ENCODE measurements around the gene CLIC2. TPM values are rescaled to one million over a fixed set of nuclear protein-coding genes. Genes with fewer than 3 reads are reported as not detected.
"Not testable (repeated sequence)": the region's sequence is repeated elsewhere in the genome, so short reads cannot be mapped to it uniquely, and the experiment has no call there.

The CLIC2 gene
- total RNA-seq, 1 experiment from 2014 or later: 0.07 TPM

- H3K4me1 ChIP-seq (ENCODE audit: low read length): no peaks in the 10 kb centered on the region
- no peaks in the 10 kb centered on the region for H3K36me3 ChIP-seq (ENCODE audit: insufficient read depth, low read length)
- H3K4me3 ChIP-seq (ENCODE audit: low read length): no peak overlapping the region
- no peak overlapping the region for H3K27ac ChIP-seq (ENCODE audit: low read length)
- H3K79me2 ChIP-seq (ENCODE audit: low read length): no peaks in the 10 kb centered on the region
- H3K27me3 ChIP-seq (ENCODE audit: low read length): no peaks in the 10 kb centered on the region
- H3K4me2 ChIP-seq (ENCODE audit: low read depth, low read length, poor library complexity, severe bottlenecking): no peak overlapping the region
- H3K9ac ChIP-seq (ENCODE audit: low read length): no peak overlapping the region
- H2AFZ ChIP-seq (ENCODE audit: low read length): no peak overlapping the region
- H4K20me1 ChIP-seq (ENCODE audit: insufficient read depth, low read depth, low read length): no peaks in the 10 kb centered on the region
- H3K9me3 ChIP-seq (ENCODE audit: low read length): peaks cover 6% of the 10 kb centered on the region; the same call in 1 of the 2 replicates
- H3K9me2 ChIP-seq (replicated peaks; ENCODE audit: insufficient read depth, low read length): 0 out of 2 replicates have a peak, but pooled peaks cover 3% of the 10 kb centered on the region
- DNase-seq: no peak
Observed at GRCh38 chrX:155270969-155271368, 63.4 kb downstream of the CLIC2 start.

- not testable (repeated sequence) for DNase-seq
Observed at GRCh38 chrX:155267995-155268394, 66.4 kb downstream of the CLIC2 start.

GRCh38 chrX:155266439-155266838, 68.0 kb downstream of the CLIC2 start:
- Histone ChIP-seq H3K9ac (ENCODE audit: low read length) (no peak overlapping the region), H3K4me3 (ENCODE audit: low read length) (no peak overlapping the region), H3K36me3 (ENCODE audit: insufficient read depth, low read length) (no peaks in the 10 kb centered on the region), H3K27me3 (ENCODE audit: low read length) (no peaks in the 10 kb centered on the region), H3K9me2 (replicated peaks; ENCODE audit: insufficient read depth, low read length) (0 out of 2 replicates have a peak, but pooled peaks cover 3% of the 10 kb centered on the region), H3K79me2 (ENCODE audit: low read length) (peaks cover 7% of the 10 kb centered on the region), H3K9me3 (ENCODE audit: low read length) (peaks cover 6% of the 10 kb centered on the region; the same call in 1 of the 2 replicates), H3K27ac (ENCODE audit: low read length) (no peak overlapping the region), H2AFZ (ENCODE audit: low read length) (no peak overlapping the region), H4K20me1 (ENCODE audit: insufficient read depth, low read depth, low read length) (no peaks in the 10 kb centered on the region), H3K4me2 (ENCODE audit: low read depth, low read length, poor library complexity, severe bottlenecking) (no peak overlapping the region), H3K4me1 (ENCODE audit: low read length) (peaks cover 14% of the 10 kb centered on the region)
- DNase-seq: no peak

More at GRCh38 chrX:155267995-155268394, 66.4 kb downstream of the CLIC2 start:
- H3K9me2 ChIP-seq (replicated peaks; ENCODE audit: insufficient read depth, low read length); H3K79me2 ChIP-seq (ENCODE audit: low read length); H3K27ac ChIP-seq (ENCODE audit: low read length); H3K9me3 ChIP-seq (ENCODE audit: low read length); H3K36me3 ChIP-seq (ENCODE audit: insufficient read depth, low read length); H3K9ac ChIP-seq (ENCODE audit: low read length); H2AFZ ChIP-seq (ENCODE audit: low read length); H4K20me1 ChIP-seq (ENCODE audit: insufficient read depth, low read depth, low read length); H3K4me3 ChIP-seq (ENCODE audit: low read length); H3K4me1 ChIP-seq (ENCODE audit: low read length); H3K4me2 ChIP-seq (ENCODE audit: low read depth, low read length, poor library complexity, severe bottlenecking); H3K27me3 ChIP-seq (ENCODE audit: low read length): not testable (repeated sequence)

GRCh38 chrX:155263854-155264628, 70.4 kb downstream of the CLIC2 start, which contains the start of gene RAB39B:
TSS of gene RAB39B (minus strand) at chrX:155264491. CDS start at chrX:155264288, 203 bp downstream.
- Histone ChIP-seq H3K79me2 (ENCODE audit: low read length) (peaks cover 7% of the 10 kb centered on the region), H3K9me3 (ENCODE audit: low read length) (peaks cover 6% of the 10 kb centered on the region; the same call in 1 of the 2 replicates), H3K4me1 (ENCODE audit: low read length) (peaks cover 14% of the 10 kb centered on the region), H3K27me3 (ENCODE audit: low read length) (no peaks in the 10 kb centered on the region), H3K9ac (ENCODE audit: low read length) (peak within 1 kb of the TSS; percentile 83), H2AFZ (ENCODE audit: low read length) (peak within 1 kb of the TSS; percentile 89; the same call in 1 of the 2 replicates), H3K9me2 (replicated peaks; ENCODE audit: insufficient read depth, low read length) (0 out of 2 replicates have a peak, but pooled peaks cover 3% of the 10 kb centered on the region), H3K36me3 (ENCODE audit: insufficient read depth, low read length) (no peaks in the 10 kb centered on the region), H4K20me1 (ENCODE audit: insufficient read depth, low read depth, low read length) (no peaks in the 10 kb centered on the region), H3K4me3 (ENCODE audit: low read length) (peak within 1 kb of the TSS; percentile 81), H3K4me2 (ENCODE audit: low read depth, low read length, poor library complexity, severe bottlenecking) (peak within 1 kb of the TSS; percentile 65), H3K27ac (ENCODE audit: low read length) (peak within 1 kb of the TSS; percentile 31; the same call in 1 of the 2 replicates)
- peak; percentile 83 for DNase-seq

GRCh38 chrX:155262970-155263754, 71.3 kb downstream of the CLIC2 start:
- Histone ChIP-seq H3K27ac (ENCODE audit: low read length) (no peak overlapping the region), H3K9ac (ENCODE audit: low read length) (peak overlapping the region; percentile 83), H3K79me2 (ENCODE audit: low read length) (peaks cover 7% of the 10 kb centered on the region), H4K20me1 (ENCODE audit: insufficient read depth, low read depth, low read length) (no peaks in the 10 kb centered on the region), H3K9me2 (replicated peaks; ENCODE audit: insufficient read depth, low read length) (0 out of 2 replicates have a peak, but pooled peaks cover 3% of the 10 kb centered on the region), H3K9me3 (ENCODE audit: low read length) (peaks cover 6% of the 10 kb centered on the region; the same call in 1 of the 2 replicates), H3K27me3 (ENCODE audit: low read length) (no peaks in the 10 kb centered on the region), H3K4me2 (ENCODE audit: low read depth, low read length, poor library complexity, severe bottlenecking) (peak overlapping the region; percentile 65), H2AFZ (ENCODE audit: low read length) (no peak overlapping the region), H3K4me1 (ENCODE audit: low read length) (peaks cover 14% of the 10 kb centered on the region), H3K4me3 (ENCODE audit: low read length) (peak overlapping the region; percentile 81), H3K36me3 (ENCODE audit: insufficient read depth, low read length) (no peaks in the 10 kb centered on the region)
- DNase-seq: peak; percentile 49

GRCh38 chrX:155259752-155260151, 74.7 kb downstream of the CLIC2 start:
- no peak overlapping the region for H3K27ac ChIP-seq (ENCODE audit: low read length)
- no peak overlapping the region for H3K9ac ChIP-seq (ENCODE audit: low read length)
- no peak for DNase-seq
- H3K4me3 ChIP-seq (ENCODE audit: low read length): no peak overlapping the region
- peaks cover 7% of the 10 kb centered on the region for H3K79me2 ChIP-seq (ENCODE audit: low read length)
- H3K4me1 ChIP-seq (ENCODE audit: low read length): peaks cover 12% of the 10 kb centered on the region
- H4K20me1 ChIP-seq (ENCODE audit: insufficient read depth, low read depth, low read length): no peaks in the 10 kb centered on the region
- H3K36me3 ChIP-seq (ENCODE audit: insufficient read depth, low read length): no peaks in the 10 kb centered on the region
- no peak overlapping the region for H3K4me2 ChIP-seq (ENCODE audit: low read depth, low read length, poor library complexity, severe bottlenecking)
- H2AFZ ChIP-seq (ENCODE audit: low read length): no peak overlapping the region
- no peaks in the 10 kb centered on the region for H3K9me2 ChIP-seq (replicated peaks; ENCODE audit: insufficient read depth, low read length)
- H3K27me3 ChIP-seq (ENCODE audit: low read length): no peaks in the 10 kb centered on the region
- H3K9me3 ChIP-seq (ENCODE audit: low read length): no peaks in the 10 kb centered on the region

GRCh38 chrX:155251391-155251790, 83.0 kb downstream of the CLIC2 start:
- Histone ChIP-seq H3K9me3 (ENCODE audit: low read length) (no peaks in the 10 kb centered on the region), H3K4me3 (ENCODE audit: low read length) (no peak overlapping the region), H3K4me2 (ENCODE audit: low read depth, low read length, poor library complexity, severe bottlenecking) (no peak overlapping the region), H2AFZ (ENCODE audit: low read length) (no peak overlapping the region), H3K27me3 (ENCODE audit: low read length) (no peaks in the 10 kb centered on the region), H3K4me1 (ENCODE audit: low read length) (no peaks in the 10 kb centered on the region), H3K9me2 (replicated peaks; ENCODE audit: insufficient read depth, low read length) (no peaks in the 10 kb centered on the region), H3K9ac (ENCODE audit: low read length) (no peak overlapping the region), H4K20me1 (ENCODE audit: insufficient read depth, low read depth, low read length) (no peaks in the 10 kb centered on the region), H3K36me3 (ENCODE audit: insufficient read depth, low read length) (no peaks in the 10 kb centered on the region), H3K79me2 (ENCODE audit: low read length) (no peaks in the 10 kb centered on the region), H3K27ac (ENCODE audit: low read length) (no peak overlapping the region)
- no peak for DNase-seq

- H2AFZ ChIP-seq (ENCODE audit: low read length): no peak overlapping the region
- H4K20me1 ChIP-seq (ENCODE audit: insufficient read depth, low read depth, low read length): no peaks in the 10 kb centered on the region
- no peaks in the 10 kb centered on the region for H3K9me2 ChIP-seq (replicated peaks; ENCODE audit: insufficient read depth, low read length)
- H3K36me3 ChIP-seq (ENCODE audit: insufficient read depth, low read length): no peaks in the 10 kb centered on the region
- H3K27ac ChIP-seq (ENCODE audit: low read length): no peak overlapping the region
- no peaks in the 10 kb centered on the region for H3K27me3 ChIP-seq (ENCODE audit: low read length)
- no peaks in the 10 kb centered on the region for H3K79me2 ChIP-seq (ENCODE audit: low read length)
- H3K9me3 ChIP-seq (ENCODE audit: low read length): no peaks in the 10 kb centered on the region
- no peak overlapping the region for H3K4me2 ChIP-seq (ENCODE audit: low read depth, low read length, poor library complexity, severe bottlenecking)
- no peak for DNase-seq
- no peak overlapping the region for H3K4me3 ChIP-seq (ENCODE audit: low read length)
- no peak overlapping the region for H3K9ac ChIP-seq (ENCODE audit: low read length)
- no peaks in the 10 kb centered on the region for H3K4me1 ChIP-seq (ENCODE audit: low read length)
Observed at GRCh38 chrX:155247497-155247896, 86.9 kb downstream of the CLIC2 start.

Data from Karpas-422 (cell line).